ENCODE data around the gene PRX. TPM values are rescaled to one million over a fixed set of nuclear protein-coding genes. Genes with fewer than 3 reads are reported as not detected.

The PRX gene
- total and polyA plus RNA-seq, 4 donors: 0.03 to 1.0 (median 0.52) TPM

DNA sequence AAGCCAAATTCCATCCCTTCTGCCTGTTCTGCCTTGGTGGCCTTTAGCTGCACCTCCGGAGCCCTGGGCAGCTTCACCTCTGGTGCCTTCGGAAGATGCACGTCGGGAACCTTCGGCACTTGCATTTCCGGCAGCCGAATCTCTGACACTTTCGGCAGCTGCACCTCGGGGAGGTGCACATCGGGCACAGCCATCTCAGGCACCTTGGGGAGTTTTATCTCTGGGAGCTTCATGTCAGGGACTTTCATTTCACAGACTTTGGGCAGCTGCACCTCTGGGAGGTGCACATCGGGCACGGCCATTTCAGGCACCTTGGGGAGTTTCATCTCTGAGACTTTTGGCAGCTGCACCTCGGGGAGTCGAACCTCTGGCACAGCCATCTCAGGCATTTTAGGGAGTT, 17.2 kb downstream of the PRX start:
- Histone ChIP-seq H3K27me3 (ENCODE audit: control insufficient read depth in 4 of 4, insufficient read depth in 4 of 4, low read length in 3 of 4) (no peaks in the 10 kb centered on the region), H3K4me3 (ENCODE audit: low read depth in 1 of 3, low read length in 3 of 3) (no peak overlapping the region), H3K9ac (ENCODE audit: low read depth in 1 of 2, low read length in 2 of 2) (no peak overlapping the region), H3K4me1 (ENCODE audit: control insufficient read depth in 4 of 4, insufficient read depth in 4 of 4, low read length in 3 of 4) (no peaks in the 10 kb centered on the region), H3K27ac (ENCODE audit: low read depth in 1 of 2, low read length in 2 of 2) (no peak overlapping the region), H3K9me3 (ENCODE audit: control insufficient read depth in 4 of 4, low read length in 3 of 4) (no peaks in the 10 kb centered on the region), H3K36me3 (ENCODE audit: control insufficient read depth in 4 of 4, insufficient read depth in 3 of 4, low read depth in 1 of 4, low read length in 3 of 4) (no peaks in the 10 kb centered on the region)
- no peak for DNase-seq (ENCODE audit: low spot score)
- TF ChIP-seq JUND (IDR thresholded peaks at IDR 0.05): no peak
- 89% methylated on average over 14 of the region's 14 CpGs for WGBS

GRCh38 chr19:40394816-40395210, 18.4 kb downstream of the PRX start:
- no peaks in the 10 kb centered on the region for H3K9me3 ChIP-seq (ENCODE audit: control insufficient read depth in 4 of 4, low read length in 3 of 4)
- H3K9ac ChIP-seq (ENCODE audit: low read depth in 1 of 2, low read length in 2 of 2): no peak overlapping the region
- WGBS: 81% methylated on average over 13 of the region's 13 CpGs
- no peak overlapping the region for H3K27ac ChIP-seq (ENCODE audit: low read depth in 1 of 2, low read length in 2 of 2)
- H3K4me3 ChIP-seq (ENCODE audit: low read depth in 1 of 3, low read length in 3 of 3): no peak overlapping the region
- no peak for DNase-seq (ENCODE audit: low spot score)
- TF ChIP-seq RAD21 (IDR thresholded peaks at IDR 0.05) (no peak), EGR1 (IDR thresholded peaks at IDR 0.05; ENCODE audit: low read depth in 2 of 2) (no peak)
- TF ChIP-seq, protein P1, sequence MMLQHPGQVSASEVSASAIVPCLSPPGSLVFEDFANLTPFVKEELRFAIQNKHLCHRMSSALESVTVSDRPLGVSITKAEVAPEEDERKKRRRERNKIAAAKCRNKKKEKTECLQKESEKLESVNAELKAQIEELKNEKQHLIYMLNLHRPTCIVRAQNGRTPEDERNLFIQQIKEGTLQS (IDR thresholded peaks at IDR 0.05): no peak
- no peaks in the 10 kb centered on the region for H3K36me3 ChIP-seq (ENCODE audit: control insufficient read depth in 4 of 4, insufficient read depth in 3 of 4, low read depth in 1 of 4, low read length in 3 of 4)
- H3K27me3 ChIP-seq (ENCODE audit: control insufficient read depth in 4 of 4, insufficient read depth in 4 of 4, low read length in 3 of 4): no peaks in the 10 kb centered on the region
- H3K4me1 ChIP-seq (ENCODE audit: control insufficient read depth in 4 of 4, insufficient read depth in 4 of 4, low read length in 3 of 4): no peaks in the 10 kb centered on the region

DNA sequence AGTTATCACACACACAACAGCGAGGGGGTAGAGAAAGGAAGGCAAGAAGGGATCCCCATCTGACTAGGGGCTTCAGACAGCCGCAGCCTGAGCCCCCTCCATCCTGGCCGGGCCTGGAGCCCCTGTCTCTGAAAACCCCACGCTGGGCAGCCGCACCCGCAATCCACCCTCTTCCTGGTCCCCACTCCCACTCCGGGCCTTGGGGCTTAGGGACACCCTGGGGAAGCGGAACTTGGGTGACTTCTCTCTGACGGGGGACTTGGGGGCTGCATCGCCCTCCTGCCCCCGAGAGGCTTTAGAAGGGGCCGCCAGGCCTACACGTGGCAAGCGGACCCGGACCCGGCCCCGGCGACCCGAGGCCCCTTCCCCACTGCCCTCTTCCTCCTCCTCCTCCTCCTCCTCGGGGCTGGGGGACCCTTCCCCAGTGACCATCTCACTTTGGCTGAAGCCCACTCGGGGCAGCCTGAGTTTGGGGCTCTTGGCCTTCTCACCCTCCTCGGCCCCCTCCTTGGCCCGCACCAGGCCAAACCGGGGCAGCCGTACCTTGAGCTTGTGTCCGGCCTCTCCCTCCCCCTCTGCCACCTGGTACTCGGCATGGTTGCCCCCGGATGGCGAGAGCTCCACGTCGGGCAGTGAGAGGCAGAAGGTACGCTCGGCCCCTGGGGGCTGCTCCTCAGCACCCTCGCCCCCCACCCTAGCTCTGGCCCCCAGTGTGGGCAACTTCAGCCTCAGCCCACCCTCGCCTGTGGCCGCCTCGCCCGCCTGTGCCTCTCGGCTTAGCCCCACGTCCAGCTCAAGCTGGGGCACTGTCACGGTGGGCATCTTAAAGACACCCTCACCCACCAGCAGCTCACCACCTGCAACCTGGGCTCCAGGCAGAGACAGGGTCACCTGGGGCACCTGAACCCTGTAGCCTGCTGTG, 19.0 kb downstream of the PRX start:
- H3K9ac ChIP-seq (ENCODE audit: low read depth in 1 of 2, low read length in 2 of 2): no peak overlapping the region
- WGBS: 93% methylated on average over 41 of the region's 41 CpGs
- H3K36me3 ChIP-seq (ENCODE audit: control insufficient read depth in 4 of 4, insufficient read depth in 3 of 4, low read depth in 1 of 4, low read length in 3 of 4): no peaks in the 10 kb centered on the region
- no peaks in the 10 kb centered on the region for H3K4me1 ChIP-seq (ENCODE audit: control insufficient read depth in 4 of 4, insufficient read depth in 4 of 4, low read length in 3 of 4)
- no peak for DNase-seq (ENCODE audit: low spot score)
- no peaks in the 10 kb centered on the region for H3K27me3 ChIP-seq (ENCODE audit: control insufficient read depth in 4 of 4, insufficient read depth in 4 of 4, low read length in 3 of 4)
- H3K9me3 ChIP-seq (ENCODE audit: control insufficient read depth in 4 of 4, low read length in 3 of 4): no peaks in the 10 kb centered on the region
- no peak overlapping the region for H3K27ac ChIP-seq (ENCODE audit: low read depth in 1 of 2, low read length in 2 of 2)
- H3K4me3 ChIP-seq (ENCODE audit: low read depth in 1 of 3, low read length in 3 of 3): no peak overlapping the region
- TF ChIP-seq SP1 (IDR thresholded peaks at IDR 0.05): no peak
- TF ChIP-seq, protein P2, sequence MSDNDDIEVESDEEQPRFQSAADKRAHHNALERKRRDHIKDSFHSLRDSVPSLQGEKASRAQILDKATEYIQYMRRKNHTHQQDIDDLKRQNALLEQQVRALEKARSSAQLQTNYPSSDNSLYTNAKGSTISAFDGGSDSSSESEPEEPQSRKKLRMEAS (IDR thresholded peaks at IDR 0.05): no peak
- TF ChIP-seq FOXA1 (IDR thresholded peaks at IDR 0.05): no peak
- TF ChIP-seq HNF4A (conservative IDR thresholded peaks at IDR 0.05): no peak
- no peak for TF ChIP-seq RAD21 (IDR thresholded peaks at IDR 0.05)
- no peak for TF ChIP-seq NR2F2 (IDR thresholded peaks at IDR 0.05)
- TF ChIP-seq, protein P1 (IDR thresholded peaks at IDR 0.05): no peak
- no peak for TF ChIP-seq HNF4G (IDR thresholded peaks at IDR 0.05)
- TF ChIP-seq TAF1 (conservative IDR thresholded peaks at IDR 0.05): no peak
- no peak for TF ChIP-seq FOXA2 (IDR thresholded peaks at IDR 0.05)
- no peak for TF ChIP-seq JUND (IDR thresholded peaks at IDR 0.05)
- no peak for TF ChIP-seq GABPA (IDR thresholded peaks at IDR 0.05 in 1 of 2, conservative IDR thresholded peaks at IDR 0.05 in 1 of 2)
- TF ChIP-seq REST (IDR thresholded peaks at IDR 0.05): no peak
- no peak for TF ChIP-seq RXRA (IDR thresholded peaks at IDR 0.05)
- TF ChIP-seq YY1 (IDR thresholded peaks at IDR 0.05): no peak
- TF ChIP-seq ZBTB33 (IDR thresholded peaks at IDR 0.05): no peak
- no peak for TF ChIP-seq EGR1 (IDR thresholded peaks at IDR 0.05; ENCODE audit: low read depth in 2 of 2)
- TF ChIP-seq CTCF (IDR thresholded peaks at IDR 0.05; ENCODE audit: low read depth, low read length, missing input control): no peak
